IPS-NIHi7 (cell line): ENCODE measurements around the gene PTPN7.
A peak's percentile ranks its signal among the peaks of the same experiment; 100 is the strongest.
"Not testable (repeated sequence)": the region's sequence is repeated elsewhere in the genome, so short reads cannot be mapped to it uniquely, and the experiment has no call there.

Experiments
- DNase-seq: peaks from one replicate; pipeline ENCODE4 v3.0.0; 2012; ENCODE audit warnings: mixed read lengths; ENCODE audit errors: extremely low spot score

PTPN7 gene

DNA sequence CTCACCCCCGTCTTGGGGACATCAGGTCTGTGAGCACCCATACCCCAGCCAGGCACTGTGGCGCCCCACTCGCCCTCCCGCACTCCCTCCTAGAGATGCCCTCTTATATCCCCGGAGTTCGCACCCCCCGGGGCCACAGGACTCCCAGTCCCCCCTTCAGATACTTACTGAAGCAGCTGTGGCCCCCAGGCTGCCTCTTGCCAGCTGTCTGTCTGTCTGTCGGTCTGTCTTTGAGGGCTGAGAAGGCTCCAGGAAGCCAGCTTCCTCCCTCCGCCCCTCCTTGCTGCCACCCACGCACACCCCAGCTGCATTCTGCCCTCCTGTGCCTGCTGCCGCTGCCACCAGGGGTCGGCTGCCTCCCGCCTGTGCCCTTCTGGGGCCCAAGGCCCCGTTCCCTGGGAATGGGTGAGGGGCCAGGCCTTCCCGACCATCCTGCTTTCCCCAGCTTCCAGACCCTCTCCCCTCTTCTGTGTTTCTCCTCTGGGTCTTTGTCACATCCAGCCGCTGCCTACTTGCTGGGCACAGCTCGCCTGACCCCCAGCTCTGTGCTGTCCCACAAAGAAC, at the start of gene PTPN7:
TSS of gene PTPN7 (minus strand) at position 226 of the 564 bp plus-strand sequence. CDS start 1,200 bp downstream, outside the sequence.
- no peak for DNase-seq

DNA sequence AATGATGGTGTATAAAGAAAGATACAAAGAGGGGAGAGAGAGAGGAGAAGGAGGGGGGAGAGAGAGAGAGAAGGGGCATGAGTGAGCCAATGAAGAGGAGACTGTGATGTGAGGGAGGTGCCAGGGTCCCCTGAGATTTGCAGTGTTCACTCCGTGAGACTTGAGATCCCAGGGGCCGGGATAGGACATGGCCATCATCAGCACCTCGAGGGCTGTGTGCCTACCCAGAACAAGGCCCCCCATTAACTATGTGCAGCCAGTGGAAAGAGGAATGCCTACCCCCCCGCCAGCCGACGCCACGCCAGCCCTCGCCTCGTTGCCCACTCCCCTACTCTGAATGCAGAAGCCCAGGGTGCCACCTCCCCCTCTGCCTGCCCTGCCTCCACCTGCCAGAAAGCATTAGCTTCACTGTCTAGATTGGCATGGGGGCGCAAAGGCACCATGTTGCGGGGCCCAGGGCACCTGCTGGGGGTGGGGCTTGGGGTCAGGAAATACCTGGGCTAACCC, 48.0 kb upstream of the PTPN7 start:
- DNase-seq = no peak

GRCh38 chr1:202207292-202207691, 46.9 kb upstream of the PTPN7 start:
- DNase-seq = peak; percentile 45

GRCh38 chr1:202205523-202206190, 45.3 kb upstream of the PTPN7 start:
- DNase-seq = no peak

GRCh38 chr1:202204065-202204464, 43.7 kb upstream of the PTPN7 start:
- DNase-seq = no peak

DNA sequence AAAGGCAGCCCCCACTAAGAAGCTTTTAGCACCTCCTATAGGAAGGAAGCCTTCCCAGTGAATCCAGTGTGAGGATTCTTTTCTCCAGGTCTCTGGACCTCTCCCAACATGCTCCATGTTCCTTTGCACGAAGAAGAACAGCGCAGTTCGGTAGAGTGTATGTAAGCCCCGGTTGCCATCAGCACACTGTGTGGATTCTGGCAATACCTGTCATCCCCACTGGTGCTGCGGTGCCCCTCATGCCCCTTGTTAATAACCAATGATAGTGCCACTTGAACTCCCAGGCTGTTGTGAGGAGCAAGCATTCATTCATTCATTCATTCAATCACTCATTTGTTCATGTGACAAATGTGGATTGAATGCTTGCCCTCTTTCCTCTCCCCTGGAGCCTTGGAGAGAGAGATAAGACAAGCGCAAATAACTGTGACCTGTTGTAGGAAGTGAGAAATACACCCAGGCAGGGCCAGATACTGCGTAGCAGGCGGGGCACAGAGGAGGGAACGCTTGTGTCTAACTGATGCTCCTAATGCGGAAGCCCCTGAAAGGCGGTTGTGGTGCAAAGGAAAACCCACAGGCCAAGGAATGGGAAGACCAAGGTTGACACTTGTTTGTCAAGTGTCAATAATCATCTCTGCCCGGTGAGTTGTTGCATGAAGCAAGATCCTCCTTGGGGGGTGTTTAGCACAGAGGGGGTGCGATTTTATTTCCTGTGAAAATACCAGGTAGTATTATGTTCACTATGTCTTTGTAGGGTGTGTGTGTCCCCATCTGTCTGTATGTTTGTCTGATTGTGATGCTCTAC, 43.0 kb upstream of the PTPN7 start:
- DNase-seq = no peak

DNA sequence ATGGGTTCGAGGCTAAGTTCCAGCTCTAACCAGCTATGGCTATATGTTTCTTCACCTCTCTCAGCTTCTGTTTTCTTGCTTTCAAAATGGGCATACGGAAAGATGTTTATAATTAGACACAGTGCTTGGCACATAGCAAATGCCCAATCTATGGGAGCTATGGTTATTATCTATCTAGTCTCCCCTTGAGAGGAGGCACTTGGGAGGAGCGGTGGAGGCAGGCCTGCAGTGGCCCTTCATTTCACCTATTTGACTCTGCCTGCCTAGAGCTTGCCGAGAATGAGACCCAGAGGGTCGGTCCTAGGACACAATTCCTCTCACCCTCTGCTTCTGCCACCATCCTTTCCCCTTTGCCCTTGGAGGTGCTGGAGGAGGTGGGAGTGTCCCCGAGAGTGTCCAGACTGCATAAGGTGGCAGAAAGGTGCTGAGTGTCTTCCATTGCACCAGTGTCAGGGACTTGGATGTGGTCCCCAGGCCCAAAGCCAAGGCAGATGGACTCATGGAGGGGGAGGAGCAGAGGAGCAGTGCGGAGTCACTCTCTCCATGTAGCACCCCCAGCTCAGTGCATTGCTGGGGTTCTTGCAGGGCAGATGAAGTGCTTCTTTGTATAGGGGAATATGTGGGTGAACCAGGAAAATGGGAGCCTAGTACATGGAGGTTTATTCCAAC, 42.2 kb upstream of the PTPN7 start:
- DNase-seq = no peak

- DNase-seq = no peak
These were observed 41.6 kb upstream of the PTPN7 start for GRCh38 chr1:202201971-202202370.

DNA sequence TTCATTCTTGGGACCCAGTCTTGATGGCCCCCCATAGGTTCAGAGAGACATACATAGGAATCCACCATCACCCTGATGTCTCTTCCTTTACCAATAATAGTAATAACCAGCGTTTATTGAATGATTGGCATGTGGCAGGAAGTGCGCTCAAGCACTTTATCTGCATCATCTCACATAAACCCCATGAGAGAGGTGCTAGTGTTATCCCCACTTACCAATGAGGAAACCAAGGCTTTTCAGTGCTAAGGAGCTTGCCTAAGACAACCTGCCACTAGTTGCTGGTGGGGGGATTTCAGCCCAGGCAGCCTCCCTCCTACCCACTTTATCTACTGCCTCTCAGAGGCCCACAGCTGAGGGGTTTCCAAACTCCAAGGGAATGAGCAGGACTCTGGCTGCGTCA, 40.9 kb upstream of the PTPN7 start:
- no peak for DNase-seq

DNA sequence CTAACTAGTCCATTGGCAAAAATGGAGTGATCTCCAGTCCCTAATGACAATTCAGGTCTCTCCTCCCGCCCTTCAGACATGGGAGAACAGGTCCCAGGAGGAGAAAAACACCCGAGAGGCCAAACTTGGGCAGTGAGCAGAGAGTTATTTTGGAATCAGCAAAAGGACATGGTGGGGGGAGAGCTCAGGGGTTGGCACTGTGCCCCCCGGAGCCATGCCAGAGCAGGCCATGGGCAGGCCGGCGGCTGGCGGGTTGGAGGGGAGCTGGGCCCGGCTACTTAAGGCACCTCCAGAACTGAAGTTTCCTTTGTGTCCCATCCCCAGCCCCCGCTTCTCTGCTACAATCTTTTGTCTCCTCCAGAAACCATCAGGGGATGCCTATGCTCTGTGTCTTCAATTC, 40.3 kb upstream of the PTPN7 start:
- no peak for DNase-seq

DNA sequence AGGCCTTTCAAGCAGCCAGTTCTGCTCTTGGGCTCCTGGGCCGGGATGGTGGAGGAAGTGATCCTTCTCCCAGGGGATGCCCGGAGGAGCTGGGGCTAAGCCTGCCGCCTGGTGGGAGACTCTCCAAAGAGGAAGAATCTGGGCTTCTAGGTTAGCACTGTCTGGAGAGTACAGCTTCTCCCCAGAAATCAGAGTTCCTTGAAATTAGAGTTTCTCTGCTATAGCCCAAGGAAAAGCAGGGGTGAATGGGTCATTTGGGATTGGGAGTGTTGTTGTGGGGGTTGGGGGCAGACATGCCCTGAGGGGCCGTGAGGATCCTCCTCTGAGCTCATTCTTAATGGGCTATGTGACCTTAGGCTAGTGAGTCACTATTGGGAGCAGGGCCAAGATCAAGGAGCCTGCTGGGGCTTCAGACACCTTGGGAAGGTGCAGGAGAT, 39.7 kb upstream of the PTPN7 start:
- peak; percentile 50 for DNase-seq

DNA sequence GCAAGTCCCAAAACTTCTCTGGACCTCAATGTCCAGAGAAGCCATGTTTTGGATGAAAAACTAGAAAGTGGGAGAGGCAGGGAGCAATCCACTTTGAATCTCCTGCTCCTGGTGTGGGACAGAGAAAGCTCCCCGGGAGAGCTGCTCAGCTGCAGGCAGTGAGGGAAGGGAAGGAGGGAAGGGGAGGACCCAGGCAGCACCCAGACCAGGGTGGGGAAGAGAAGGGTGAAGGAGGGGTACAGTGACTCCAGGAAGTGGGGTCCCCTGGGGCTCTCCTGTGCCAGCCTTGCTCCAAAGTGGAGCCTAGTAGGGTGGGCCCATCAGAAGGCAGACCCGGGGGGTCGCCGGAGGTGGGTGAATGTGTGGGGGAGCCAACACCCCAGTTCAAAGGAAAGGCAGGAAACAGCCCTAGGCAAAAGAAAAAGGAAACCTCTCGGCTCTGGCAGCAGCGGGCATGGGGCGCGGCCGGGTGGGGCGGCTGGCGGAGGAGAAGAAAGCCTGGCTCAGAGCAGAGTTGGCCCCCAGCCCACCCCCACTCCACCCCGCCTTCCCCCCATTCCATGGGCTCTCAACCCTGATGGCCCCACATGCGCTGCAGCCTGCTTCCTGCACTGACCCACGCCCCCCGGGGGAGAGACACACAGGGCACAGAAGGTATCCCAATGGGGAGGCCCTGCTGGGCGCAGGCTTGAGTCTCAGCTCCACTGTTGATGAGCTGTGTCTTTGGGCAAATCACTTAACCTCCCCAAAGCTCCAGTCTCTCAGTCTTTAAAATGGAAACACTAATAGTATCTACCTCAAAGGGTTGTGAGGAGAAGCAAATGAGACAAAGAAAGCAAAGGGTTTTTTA, 38.9 kb upstream of the PTPN7 start:
- DNase-seq = no peak

- no peak for DNase-seq
These were observed 37.9 kb upstream of the PTPN7 start for GRCh38 chr1:202198366-202198724.

- no peak for DNase-seq
These were observed 37.4 kb upstream of the PTPN7 start for GRCh38 chr1:202197653-202198365.

DNA sequence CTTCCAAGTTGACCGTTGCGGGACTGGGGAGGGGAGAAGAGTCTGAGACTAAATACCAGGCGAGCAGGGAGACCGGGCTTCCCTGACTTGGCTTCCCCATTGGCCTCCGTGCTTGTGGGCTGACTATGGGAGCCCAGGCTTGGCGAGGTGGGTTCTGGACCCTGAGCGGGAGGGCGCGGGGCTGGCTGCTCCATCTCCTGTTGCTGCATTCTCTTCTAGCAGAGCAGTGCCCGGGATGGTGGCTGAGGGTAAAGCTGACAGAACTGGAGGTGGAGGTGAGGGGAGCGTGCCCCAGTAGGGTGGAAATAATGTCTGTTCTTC, 33.9 kb upstream of the PTPN7 start:
- DNase-seq = no peak

DNA sequence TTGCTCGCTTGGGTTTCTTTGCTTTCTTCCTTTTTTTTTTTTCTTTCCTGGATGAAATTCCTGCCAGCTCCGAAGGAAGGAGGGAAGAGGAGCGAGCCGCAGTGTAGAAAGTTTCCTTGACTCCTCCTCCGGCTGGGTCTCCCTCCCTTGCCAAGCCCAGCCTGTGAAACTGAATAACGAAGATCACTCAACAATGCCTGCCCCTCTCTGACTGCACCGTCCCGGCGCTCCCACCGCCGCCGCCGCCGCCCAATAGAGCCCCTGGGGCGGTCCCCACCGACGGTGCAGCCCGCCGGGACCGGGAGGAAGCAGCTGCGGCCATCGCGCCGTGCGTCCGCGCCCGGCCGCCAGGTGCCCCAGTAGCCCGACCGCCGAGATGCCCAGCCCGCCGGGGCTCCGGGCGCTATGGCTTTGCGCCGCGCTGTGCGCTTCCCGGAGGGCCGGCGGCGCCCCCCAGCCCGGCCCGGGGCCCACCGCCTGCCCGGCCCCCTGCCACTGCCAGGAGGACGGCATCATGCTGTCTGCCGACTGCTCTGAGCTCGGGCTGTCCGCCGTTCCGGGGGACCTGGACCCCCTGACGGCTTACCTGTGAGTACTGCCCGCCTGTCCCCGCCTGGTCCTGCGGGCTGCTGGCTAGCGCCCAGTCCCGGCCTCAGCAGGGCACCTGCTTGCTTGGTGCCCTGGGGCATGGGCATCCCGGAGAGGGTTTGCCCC, 33.4 kb upstream of the PTPN7 start, which contains the start of gene LGR6:
TSS of gene LGR6 (plus strand) at position 186 of the 714 bp plus-strand sequence. CDS start at position 377, 191 bp downstream.
- DNase-seq = peak; percentile 44

GRCh38 chr1:202192770-202193613, 32.6 kb upstream of the PTPN7 start:
- peak; percentile 82 for DNase-seq

- DNase-seq = not testable (repeated sequence)
These were observed 31.0 kb upstream of the PTPN7 start for GRCh38 chr1:202191391-202191790.
